GM18526 (cell line): Measurements from ENCODE around the gene MYH9.

ENCODE experiments used
- POLR2A ChIP-seq: IDR thresholded peaks from 3 replicates; pipeline ENCODE4 v1.6.1; 2011; ENCODE audit not compliant: insufficient read length; ENCODE audit errors: extremely low read depth

Gene MYH9

DNA sequence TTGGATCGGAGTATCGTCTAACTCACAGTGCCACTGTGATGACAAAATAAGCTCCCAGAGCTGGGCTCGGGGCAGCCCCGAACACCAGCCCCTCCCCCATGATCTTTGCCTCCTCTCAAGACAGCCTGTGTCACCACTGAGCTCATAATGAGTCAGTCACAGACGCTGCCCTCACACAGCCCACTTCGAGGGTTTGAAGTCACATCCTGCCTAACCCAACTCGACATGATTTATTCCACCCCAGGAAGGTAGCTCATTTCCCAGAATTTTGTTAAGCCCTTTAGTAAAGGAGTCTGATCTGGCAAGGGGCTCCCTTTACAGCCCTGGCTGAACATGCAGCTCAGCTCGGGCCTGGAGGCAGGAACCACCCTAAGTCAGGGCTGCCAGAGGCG is 22.8 kb downstream of the MYH9 start:
- TF ChIP-seq POLR2A = no peak

DNA sequence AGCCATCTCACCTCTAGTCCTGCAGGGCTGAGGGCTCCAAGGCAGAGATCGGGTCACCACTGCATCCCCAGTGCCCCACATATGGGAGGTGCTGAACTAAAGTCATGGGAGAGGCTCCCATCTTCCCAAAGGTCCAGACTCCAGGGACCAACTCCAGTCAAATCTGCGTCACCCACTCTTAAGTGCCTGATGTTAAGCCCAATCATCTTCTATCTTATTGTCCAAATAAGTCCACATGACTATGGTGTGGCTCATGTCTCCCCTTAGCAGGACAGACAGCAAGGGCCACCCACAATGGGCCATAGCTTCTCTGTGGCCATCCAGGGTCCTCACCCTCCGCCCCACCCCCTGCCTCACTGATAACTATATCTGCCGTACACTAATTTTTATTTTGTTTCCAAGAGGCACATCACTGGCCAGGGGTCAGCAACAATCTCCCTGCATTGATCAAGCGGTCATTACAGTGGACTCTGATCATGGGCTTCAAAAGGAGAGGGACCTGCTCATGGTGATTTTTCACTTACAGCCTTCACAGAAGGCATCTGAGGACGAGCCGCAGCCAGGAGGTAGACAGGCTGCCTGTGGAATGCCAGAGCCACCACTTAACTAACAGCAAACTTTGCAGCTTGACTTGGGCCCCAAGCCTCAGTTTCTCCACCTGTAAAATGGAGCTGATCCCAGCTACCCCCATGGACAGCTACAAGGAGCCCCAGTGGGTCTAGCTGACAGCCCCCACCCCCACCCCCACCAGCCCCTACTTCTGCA is 23.3 kb downstream of the MYH9 start:
- TF ChIP-seq POLR2A = no peak

GRCh38 chr22:36363349-36363981 is 24.3 kb downstream of the MYH9 start:
- TF ChIP-seq POLR2A = no peak

- no peak for TF ChIP-seq POLR2A
These were observed 24.8 kb downstream of the MYH9 start for GRCh38 chr22:36362932-36363331.

GRCh38 chr22:36362075-36362474 is 25.7 kb downstream of the MYH9 start:
- no peak for TF ChIP-seq POLR2A

GRCh38 chr22:36360871-36361383 is 26.8 kb downstream of the MYH9 start:
- no peak for TF ChIP-seq POLR2A

DNA sequence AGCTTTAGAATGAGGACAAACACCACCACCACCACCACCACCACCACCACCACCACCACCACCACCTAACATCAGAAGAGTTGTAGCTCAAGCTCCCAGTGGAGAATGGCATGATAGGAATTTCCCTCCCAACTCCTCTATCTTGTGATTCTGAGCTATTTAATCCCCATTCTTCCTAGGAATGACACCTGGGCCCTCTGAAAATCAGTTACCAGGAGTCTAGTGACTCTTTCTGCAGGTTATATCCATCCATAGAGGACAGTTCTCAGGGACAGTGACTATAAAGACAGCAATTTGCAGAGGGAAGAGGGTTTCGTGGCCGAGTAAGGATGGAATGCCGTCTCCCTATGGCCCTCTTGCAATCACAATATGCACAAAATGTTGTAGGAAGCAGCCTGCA is 27.8 kb downstream of the MYH9 start:
- no peak for TF ChIP-seq POLR2A

- no peak for TF ChIP-seq POLR2A
These were observed 28.2 kb downstream of the MYH9 start for GRCh38 chr22:36359470-36359996.

GRCh38 chr22:36358533-36359469 is 29.0 kb downstream of the MYH9 start:
- no peak for TF ChIP-seq POLR2A

DNA sequence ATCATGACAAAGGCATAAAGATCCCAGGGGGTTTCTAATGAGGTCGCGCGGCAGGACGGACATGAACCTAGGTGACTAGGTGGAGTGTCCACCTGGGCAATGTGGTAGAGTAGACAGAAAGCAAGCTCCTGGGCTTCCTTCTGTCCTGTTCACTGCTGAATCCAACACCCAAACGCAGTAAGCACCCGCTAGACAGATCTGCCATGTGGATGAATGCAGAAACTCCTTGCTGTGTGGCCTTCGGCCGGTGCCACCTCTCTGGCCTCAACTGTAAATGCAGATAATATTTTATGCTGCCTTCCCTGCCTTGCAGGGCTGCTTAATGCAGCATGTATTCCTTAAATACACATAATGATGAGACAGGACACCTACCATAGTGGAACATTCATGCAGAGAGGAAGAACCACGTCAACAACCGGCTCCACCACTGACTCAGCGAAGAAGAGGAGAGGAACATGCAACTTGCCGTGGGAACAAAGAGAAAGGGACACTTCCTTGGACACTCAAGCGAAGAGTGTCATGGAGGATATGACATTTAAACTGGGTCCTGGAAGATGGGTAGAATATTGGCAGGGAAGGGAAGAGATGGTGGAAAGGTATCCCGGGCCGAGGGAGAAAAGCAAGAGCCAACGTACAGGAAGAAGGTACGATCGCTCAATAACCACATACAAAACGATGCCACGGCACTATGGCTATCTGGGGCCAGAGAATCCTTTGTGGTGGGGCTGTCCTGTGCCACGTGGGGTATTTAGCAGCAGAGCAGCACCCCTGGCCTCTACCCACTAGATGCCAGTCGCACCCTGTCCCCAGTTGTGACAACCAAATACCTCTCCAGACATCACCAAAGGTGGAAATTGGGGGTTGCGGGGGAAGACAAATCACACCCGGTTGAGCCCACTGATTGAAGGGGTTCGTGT is 30.8 kb downstream of the MYH9 start:
- TF ChIP-seq POLR2A = no peak

DNA sequence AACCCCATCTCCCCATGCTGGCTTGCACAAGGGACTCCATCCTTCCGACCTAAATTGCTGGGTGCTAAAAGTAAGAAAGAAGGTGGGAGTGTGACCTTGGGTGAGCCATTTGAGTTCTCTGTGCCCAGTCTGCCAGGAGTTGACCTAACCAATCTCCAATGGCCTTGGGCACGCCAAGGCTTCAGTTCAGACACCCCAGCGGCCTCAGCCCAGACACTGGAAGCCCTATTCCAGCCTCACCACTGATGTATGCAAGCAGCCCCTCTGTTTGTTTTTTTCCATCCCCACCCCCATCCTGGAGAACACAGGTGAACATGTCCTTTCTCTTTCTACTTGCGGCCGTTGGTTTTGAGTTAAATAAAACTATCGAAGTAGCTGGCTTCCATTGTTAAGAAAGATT is 31.9 kb downstream of the MYH9 start:
- no peak for TF ChIP-seq POLR2A

DNA sequence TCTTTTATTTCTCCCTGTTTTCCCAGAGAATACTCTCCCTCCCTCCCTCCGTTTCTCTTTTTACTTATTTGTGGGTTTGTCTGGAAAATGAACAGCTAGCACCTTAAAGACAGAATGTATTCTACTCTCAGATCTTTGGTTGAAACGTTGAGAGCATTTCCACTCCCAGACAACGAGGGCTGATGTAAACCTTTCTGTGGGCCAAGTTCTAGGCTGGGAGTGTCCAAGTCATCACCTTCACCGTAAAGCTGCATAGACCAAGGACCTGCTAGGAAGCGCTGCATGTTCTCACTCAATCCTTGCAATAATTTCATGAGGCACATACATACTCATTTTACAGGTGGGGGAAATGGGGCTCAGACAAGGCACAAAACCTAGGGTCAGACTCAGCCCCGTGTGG is 32.4 kb downstream of the MYH9 start:
- no peak for TF ChIP-seq POLR2A

DNA sequence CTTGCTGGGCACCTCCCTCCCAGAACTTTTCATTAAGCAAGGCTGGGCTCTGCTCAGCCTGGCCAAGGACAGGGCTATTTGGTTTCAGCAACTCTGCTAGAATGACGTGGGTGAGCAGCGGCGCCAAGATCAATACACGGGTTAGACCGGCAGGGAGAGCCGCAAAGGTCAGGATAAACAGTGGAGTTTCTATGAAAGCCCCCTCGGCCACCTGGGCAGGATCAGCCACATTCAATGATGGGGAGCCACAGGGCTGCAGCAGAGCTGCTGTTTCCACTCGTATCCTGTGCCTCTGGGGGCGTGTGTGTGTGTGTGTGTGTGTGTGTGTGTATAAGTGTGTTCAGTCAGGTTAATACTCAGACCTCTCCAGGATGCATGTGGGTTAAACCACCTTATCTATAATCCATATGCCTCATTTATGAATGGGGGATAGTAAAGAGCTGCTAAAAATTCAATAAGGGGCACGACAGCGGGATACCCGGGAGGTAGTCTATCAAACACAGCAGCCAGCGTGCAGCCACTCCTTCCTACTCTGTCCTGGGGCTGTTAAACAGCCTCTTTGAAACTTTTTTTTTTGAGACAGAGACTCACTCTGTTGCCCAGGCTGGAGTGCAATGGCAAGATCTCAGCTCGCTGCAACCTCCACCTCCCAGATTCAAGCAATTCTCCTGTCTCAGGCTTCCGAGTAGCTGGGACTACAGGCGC is 34.8 kb downstream of the MYH9 start:
- no peak for TF ChIP-seq POLR2A

DNA sequence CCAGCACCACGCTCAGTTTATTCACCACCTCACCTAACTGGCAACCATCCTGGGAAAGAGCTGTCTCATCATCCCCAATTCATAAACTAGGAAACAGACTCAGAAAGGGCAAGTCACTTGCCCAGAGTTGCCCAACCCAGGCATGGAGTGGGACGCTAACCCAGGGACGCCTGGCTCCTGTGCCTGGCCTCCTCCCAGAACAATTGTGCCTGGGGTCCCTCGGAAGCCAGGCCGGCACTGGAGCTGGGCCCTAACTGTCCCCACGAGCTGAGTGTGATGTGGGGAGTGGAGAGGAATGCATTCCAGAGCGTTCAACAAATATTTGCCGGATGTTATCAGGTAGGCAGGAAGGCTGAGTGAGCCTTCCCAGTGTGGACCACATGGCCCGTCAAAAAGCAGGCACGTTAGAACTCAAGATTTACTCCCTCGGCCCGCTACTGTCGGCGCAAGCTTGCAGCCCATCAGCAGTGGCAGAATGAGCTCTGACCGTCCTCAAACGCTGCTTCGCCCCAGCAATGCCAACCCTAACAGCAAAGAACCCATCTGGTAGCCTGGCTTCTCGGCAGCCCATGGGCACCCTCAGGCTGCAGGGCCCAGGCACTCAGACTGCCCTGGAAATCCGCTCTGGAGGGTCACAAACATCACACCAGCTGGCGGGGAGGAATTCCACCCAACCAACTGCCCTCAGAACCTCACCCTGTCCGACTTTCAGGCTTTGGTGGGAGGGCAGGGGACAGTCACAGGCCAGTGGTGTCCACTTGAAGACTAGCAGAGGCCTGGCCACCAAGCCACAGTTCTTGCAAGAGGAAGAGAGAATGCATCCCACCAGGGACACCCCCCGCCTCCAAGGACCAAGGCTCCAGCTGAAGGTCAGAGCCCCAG is 35.6 kb downstream of the MYH9 start:
- TF ChIP-seq POLR2A = no peak
